Measurements from ENCODE around the gene MRRF. TPM values are rescaled to one million over a fixed set of nuclear protein-coding genes. Genes with fewer than 3 reads are reported as not detected.
A peak's percentile ranks its signal among the peaks of the same experiment; 100 is the strongest.

The MRRF gene
- total RNA-seq, 3 donors from 2014 or later = 32.5 to 55.3 (median 44.9) TPM

DNA sequence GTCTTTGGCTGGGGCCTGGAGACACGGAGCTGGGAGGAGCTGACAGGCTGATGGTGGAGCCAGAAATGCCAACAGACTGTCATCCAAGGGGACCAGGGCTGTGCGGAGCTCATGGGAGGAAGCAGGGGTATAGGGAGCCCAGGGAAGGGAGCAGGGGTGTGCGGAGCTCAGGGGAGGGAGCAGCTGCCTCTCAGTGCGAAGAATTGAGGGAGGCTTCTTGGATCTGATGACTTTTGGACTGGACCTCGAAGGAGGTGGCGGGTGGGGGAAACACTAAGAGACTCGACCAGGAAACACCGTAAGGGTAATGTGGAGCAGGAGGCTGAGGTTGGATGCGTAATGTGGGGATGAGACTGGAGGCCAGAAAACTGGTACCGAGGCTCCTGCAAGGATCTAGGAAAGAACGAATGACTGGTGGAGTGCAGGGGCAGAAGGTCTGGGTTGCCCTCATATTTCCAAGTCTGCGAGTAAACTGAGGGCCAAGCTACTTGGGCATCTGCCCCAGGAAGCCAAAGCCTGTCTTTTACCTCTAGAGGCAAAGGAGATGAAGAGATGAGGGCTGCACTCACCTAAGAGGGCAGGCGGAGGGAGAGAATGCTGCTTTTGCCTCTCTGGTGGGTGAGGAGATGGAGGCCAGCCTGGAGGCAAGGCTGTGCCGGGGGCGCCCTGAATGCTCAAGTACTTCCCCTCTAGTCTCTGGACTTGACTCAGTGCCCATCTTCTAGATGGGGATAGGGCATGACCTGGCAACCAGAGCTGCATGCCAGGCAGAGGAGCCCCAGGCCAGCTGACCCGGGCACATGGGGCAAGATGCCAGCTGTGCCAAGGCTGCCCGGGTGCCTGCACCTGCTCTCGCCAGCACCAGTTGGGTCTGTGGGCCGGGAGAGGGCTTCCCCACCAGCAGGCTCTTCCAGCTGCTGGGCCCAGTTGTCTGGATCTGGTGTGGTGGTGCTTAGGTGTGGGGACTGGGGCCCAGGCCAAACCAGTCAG lies 108.5 kb downstream of the MRRF start:
- H3K4me3 ChIP-seq = no peak overlapping the region
- intact Hi-C loops (cut with DNase I; ENCODE audit: low total_unique reads) = no loop called here
- no peaks in the 10 kb centered on the region for H3K27me3 ChIP-seq
- DNase-seq (ENCODE audit: low spot score in 2 of 2) = no peak
- peaks cover 6 to 12% of the 10 kb centered on the region in 2 donors for H3K4me1 ChIP-seq
- TF ChIP-seq, protein P1, sequence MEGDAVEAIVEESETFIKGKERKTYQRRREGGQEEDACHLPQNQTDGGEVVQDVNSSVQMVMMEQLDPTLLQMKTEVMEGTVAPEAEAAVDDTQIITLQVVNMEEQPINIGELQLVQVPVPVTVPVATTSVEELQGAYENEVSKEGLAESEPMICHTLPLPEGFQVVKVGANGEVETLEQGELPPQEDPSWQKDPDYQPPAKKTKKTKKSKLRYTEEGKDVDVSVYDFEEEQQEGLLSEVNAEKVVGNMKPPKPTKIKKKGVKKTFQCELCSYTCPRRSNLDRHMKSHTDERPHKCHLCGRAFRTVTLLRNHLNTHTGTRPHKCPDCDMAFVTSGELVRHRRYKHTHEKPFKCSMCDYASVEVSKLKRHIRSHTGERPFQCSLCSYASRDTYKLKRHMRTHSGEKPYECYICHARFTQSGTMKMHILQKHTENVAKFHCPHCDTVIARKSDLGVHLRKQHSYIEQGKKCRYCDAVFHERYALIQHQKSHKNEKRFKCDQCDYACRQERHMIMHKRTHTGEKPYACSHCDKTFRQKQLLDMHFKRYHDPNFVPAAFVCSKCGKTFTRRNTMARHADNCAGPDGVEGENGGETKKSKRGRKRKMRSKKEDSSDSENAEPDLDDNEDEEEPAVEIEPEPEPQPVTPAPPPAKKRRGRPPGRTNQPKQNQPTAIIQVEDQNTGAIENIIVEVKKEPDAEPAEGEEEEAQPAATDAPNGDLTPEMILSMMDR (IDR thresholded peaks at IDR 0.05) = no peak
- TF ChIP-seq POLR2AphosphoS5 (IDR thresholded peaks at IDR 0.05) (no peak), POLR2A (IDR thresholded peaks at IDR 0.05) (no peak)
- no peaks in the 10 kb centered on the region for H3K36me3 ChIP-seq
- H3K9me3 ChIP-seq = peaks cover 0 to 6% of the 10 kb centered on the region in 2 donors
- H3K27ac ChIP-seq = no peak overlapping the region

DNA sequence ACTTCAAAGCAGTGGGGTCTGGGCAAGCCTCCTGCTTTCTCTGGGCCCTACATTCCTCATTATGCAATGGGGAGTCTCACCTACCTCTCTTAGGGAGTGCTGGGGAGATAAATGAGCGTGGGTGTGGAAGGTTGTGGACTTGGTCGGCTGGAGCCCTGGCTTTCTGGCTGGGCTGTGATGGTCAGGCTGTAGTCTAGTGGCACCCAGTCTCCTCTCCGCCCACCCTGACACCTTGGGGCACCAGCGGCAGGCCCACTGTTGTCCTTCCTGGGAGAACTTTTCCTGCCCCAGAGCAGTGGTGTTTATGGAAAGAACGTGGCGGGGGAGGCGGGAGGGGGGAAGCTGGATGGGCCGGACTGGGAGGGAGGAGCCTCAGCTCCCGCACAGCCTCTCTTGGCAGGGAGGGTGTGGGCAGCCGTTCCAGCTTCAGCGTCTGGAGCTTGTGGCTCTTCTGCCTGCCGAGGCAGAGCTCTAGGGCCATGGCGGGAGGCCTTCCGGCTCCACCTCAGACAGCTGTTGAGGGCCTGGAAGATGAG lies 110.3 kb downstream of the MRRF start:
- Histone ChIP-seq H3K4me1 (peaks cover 6 to 12% of the 10 kb centered on the region in 2 donors), H3K27ac (peak overlapping the region in 1 of 2 donors; percentile 28), H3K9me3 (no peaks in the 10 kb centered on the region), H3K4me3 (peak overlapping the region in 1 of 3 donors; percentile 46), H3K27me3 (no peaks in the 10 kb centered on the region), H3K36me3 (no peaks in the 10 kb centered on the region)
- TF ChIP-seq, protein P1 (IDR thresholded peaks at IDR 0.05) = no peak
- TF ChIP-seq POLR2AphosphoS5 (IDR thresholded peaks at IDR 0.05) = no peak
- DNase-seq (ENCODE audit: low spot score in 2 of 2) = peak; percentile 56 to 77
- intact Hi-C loops (cut with DNase I; ENCODE audit: low total_unique reads) = no loop called here

DNA sequence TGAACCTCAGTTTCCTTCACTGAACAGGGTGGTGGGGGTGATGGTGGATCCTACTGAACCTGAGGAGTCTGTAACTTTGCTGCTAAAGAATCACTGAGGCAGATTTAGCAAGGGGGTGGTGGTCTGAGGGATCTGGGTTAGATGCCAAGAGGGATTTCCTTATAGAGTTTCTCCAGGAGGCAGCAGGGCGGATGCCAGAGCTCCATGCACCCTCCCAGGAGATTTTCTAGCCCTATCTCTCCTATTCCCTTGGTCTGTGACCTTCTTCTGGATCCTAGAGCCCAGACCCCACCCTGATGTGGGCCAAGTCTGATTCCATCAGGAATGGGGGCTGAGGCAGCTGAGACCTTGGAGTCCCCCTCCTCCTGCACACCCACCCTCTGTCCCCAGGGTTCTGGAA lies 112.1 kb downstream of the MRRF start:
- DNase-seq (ENCODE audit: low spot score in 2 of 2) = no peak
- Histone ChIP-seq H3K9me3 (no peaks in the 10 kb centered on the region), H3K27me3 (no peaks in the 10 kb centered on the region), H3K27ac (no peak overlapping the region), H3K4me1 (peaks cover 0 to 8% of the 10 kb centered on the region in 2 donors), H3K36me3 (no peaks in the 10 kb centered on the region), H3K4me3 (no peak overlapping the region)
- intact Hi-C loops (cut with DNase I; ENCODE audit: low total_unique reads) = no loop called here
- TF ChIP-seq POLR2AphosphoS5 (IDR thresholded peaks at IDR 0.05) (no peak), POLR2A (IDR thresholded peaks at IDR 0.05) (no peak)
- TF ChIP-seq, protein P1 (IDR thresholded peaks at IDR 0.05) = no peak

DNA sequence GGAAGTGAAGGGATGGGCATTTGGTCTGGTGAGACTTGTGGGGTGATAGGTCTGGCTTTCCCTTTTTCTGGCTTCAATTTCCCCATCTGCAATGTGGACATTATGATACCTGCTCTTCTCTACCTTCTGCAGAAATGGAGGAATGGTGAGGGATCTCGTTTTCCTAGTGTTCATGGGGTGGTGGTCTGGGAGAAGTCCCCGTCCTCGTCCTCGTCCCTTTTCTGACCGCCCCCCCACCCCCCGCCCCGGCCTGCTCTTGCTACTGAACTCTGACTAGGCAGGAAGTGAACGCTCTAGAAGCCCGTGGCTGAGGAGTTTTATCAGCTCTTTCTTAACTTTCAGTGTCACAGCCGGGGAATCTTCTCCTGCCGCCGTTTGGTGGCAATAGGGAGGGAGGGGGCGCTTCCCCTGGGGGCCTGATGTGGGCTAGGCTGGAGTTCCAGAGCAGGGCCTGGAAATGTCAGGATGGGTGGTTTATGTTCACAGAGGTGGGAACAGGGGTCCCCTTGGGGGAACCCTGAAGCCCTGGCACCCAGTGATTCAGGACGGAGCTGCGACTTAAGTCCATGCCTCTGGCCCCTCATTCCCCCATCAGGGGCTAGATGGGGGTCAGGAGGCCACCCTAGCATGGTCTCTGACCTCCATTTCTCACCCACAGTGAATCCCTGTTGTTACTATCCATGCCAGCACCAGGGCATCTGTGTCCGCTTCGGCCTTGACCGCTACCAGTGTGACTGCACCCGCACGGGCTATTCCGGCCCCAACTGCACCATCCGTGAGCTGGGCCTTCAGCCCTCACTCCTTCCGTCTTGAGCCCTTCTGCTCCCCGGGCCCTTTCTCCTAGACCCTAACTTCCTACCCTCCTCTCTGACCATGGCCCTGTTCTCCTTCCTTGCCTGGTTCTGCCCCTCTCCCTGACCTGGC lies 112.8 kb downstream of the MRRF start:
- intact Hi-C loops (cut with DNase I; ENCODE audit: low total_unique reads) = no loop called here
- Histone ChIP-seq H3K27me3 (no peaks in the 10 kb centered on the region), H3K36me3 (no peaks in the 10 kb centered on the region), H3K4me3 (no peak overlapping the region), H3K27ac (no peak overlapping the region), H3K4me1 (peaks cover 0 to 8% of the 10 kb centered on the region in 2 donors), H3K9me3 (no peaks in the 10 kb centered on the region)
- no peak for DNase-seq (ENCODE audit: low spot score in 2 of 2)
- TF ChIP-seq POLR2A (IDR thresholded peaks at IDR 0.05) (no peak), POLR2AphosphoS5 (IDR thresholded peaks at IDR 0.05) (no peak)
- TF ChIP-seq, protein P1 (IDR thresholded peaks at IDR 0.05) = no peak
